ENCODE measurements around the gene UAP1L1. TPM values are rescaled to one million over a fixed set of nuclear protein-coding genes. Genes with fewer than 3 reads are reported as not detected.
"Not testable (repeated sequence)": the region's sequence is repeated elsewhere in the genome, so short reads cannot be mapped to it uniquely, and the experiment has no call there.

The UAP1L1 gene
- total and polyA plus RNA-seq, 5 donors: 9.8 to 14.0 (median 12.2) TPM

DNA sequence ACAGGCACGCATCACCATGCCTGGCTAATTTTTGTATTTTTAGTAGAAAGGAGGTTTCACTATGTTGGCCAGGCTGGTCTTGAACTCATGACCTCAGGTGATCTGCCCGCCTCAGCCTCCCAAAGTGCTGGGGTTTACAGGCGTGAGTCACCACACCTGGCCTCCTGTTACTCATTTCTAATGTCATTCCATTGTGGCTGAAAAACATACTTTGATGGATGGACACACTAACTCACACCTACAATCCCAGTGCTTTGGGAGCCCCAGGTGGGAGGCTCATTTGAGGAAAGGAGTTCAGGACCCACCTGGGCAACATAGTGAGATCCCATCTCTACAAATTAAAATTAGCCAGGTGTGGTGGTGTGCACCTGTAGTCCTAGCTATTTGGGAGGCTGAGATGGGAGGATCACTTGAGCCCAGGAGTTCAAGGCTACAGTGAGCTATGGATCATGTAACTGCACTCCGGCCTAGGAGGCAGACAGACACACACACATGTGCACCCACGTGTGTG is 46.7 kb downstream of the UAP1L1 start:
- not testable (repeated sequence) for H3K27me3 ChIP-seq (ENCODE audit: control insufficient read depth, insufficient read depth); H3K27ac ChIP-seq (ENCODE audit: low read length); H3K4me3 ChIP-seq (ENCODE audit: low read length); ATAC-seq; H3K9me3 ChIP-seq (ENCODE audit: control insufficient read depth, low read length); H3K4me1 ChIP-seq (ENCODE audit: control insufficient read depth, insufficient read depth, low read length)
- 93% methylated on average over 5 of the region's 5 CpGs for whole genome bisulfite sequencing
- peak in 1 of 3 donors; percentile 9 for DNase-seq
- intact Hi-C loops (cut with DNase I): loop anchor here (2.0 to 5.0 kb wide), 2 partner anchors 103 to 109 kb away; partner anchors contain the start of genes CYSRT1 (in 3 of the 4) and RNF224 (in 3 of the 4)

DNA sequence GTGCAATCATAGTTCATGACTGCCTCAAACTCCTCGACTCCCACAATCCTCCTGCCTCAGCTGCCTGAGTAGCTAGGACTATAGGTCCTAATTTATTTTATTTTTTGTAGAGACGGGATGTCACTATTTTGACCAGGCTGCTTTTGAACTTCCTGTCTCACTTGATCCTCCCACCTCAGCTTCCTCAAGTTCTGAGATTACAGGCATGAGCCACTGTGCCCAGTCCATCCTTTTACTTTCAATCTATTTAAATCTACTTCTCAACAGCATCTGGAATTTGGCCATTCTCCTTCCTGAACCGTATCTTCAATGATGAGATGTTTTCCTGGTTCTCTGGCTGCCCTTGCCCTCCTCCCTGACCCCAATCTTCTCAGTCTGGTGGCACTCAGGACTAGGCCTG is 49.5 kb downstream of the UAP1L1 start:
- H3K4me3 ChIP-seq (ENCODE audit: low read length): no peak overlapping the region
- peak in 1 of 3 donors; percentile 11 for DNase-seq
- H3K27ac ChIP-seq (ENCODE audit: low read length): peak overlapping the region; percentile 44
- ATAC-seq: no peak
- H3K27me3 ChIP-seq (ENCODE audit: control insufficient read depth, insufficient read depth): no peaks in the 10 kb centered on the region
- intact Hi-C loops (cut with DNase I): no loop called here
- WGBS: 35% methylated on average over 3 of the region's 3 CpGs
- H3K9me3 ChIP-seq (ENCODE audit: control insufficient read depth, low read length): no peaks in the 10 kb centered on the region
- peaks cover 4% of the 10 kb centered on the region for H3K4me1 ChIP-seq (ENCODE audit: control insufficient read depth, insufficient read depth, low read length)

DNA sequence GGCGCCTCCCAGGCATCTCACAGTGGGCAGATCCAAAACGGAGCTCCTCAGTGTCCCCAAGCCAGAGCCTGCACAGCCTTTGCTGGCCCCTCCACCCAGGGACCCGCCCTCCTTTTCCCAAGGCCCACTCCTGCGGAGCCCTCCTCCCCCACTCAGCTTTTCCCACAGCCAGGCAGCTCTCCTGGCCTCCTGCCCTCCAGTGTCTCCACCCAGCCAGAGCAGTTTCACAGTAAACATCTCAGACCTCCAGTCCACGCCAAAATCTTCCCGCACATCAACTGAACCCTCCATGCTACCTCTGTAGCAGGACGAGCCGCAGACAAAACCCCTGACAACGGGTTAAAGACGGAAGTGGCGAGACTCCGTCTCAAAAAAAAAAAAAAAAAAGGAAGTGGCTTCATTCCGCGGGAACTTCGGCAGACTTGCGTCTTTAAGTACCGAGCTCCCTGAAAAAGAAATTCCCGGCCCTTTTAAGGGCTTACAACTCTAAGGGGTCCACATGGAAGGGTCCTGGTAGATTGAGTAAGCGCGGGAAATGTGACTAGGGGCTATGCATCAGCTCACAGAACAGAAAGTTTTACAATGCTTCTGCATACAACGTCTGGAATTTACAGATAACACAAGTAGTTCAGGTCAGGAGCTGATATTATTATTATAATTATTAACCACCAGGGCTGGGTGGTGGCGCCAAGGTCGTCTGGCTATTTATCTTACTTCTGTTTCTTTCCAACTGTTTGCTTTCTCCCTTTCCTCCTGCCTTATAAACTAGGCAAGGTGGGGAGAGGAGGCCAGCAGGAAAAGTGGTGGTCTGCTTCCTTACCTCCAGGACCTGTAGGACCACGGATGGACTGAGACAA is 50.2 kb downstream of the UAP1L1 start:
- DNase-seq (peak in 2 of 3 donors; percentile 66 to 78), ATAC-seq (peak; percentile 8 to 24)
- peak overlapping the region; percentile 44 for H3K27ac ChIP-seq (ENCODE audit: low read length)
- intact Hi-C loops (cut with DNase I): no loop called here
- no peaks in the 10 kb centered on the region for H3K27me3 ChIP-seq (ENCODE audit: control insufficient read depth, insufficient read depth)
- no peaks in the 10 kb centered on the region for H3K9me3 ChIP-seq (ENCODE audit: control insufficient read depth, low read length)
- WGBS: 34% methylated on average over 24 of the region's 24 CpGs
- peaks cover 4% of the 10 kb centered on the region for H3K4me1 ChIP-seq (ENCODE audit: control insufficient read depth, insufficient read depth, low read length)
- H3K4me3 ChIP-seq (ENCODE audit: low read length): peak overlapping the region; percentile 4

DNA sequence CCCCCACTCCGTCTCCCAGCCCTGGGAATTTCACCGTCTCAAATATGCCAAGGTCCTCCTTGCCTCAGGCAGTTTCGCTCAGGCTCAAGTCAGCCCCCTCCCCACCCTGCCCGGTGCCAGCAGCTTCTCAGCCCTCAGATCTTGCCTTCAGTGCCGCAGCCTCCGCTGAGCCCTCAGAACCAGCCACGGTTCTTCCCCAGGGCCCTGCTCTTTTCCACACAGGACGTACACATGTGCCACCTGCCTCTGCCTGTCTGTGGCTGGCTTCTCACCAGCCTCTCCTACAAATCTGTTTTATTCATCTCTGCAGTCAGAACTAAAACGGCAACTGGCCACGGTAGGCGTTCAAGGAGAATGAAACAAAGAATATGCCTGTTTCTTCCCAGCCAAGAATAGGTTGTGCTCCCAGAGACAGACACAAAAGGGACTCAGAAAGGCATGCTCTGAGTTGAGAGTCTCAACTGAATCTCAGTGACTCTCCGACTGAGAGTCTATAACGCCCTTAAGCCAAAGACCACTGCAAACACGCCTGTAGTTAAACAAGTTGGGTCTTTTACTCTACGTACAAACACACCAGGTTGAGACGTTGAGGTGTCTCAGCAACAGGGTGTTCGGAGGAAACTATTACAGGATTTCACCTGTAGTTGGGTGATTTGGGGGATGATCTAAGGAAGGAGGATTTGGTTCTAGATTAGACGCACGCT is 51.0 kb downstream of the UAP1L1 start:
- intact Hi-C loops (cut with DNase I): no loop called here
- peaks cover 4% of the 10 kb centered on the region for H3K4me1 ChIP-seq (ENCODE audit: control insufficient read depth, insufficient read depth, low read length)
- H3K27me3 ChIP-seq (ENCODE audit: control insufficient read depth, insufficient read depth): no peaks in the 10 kb centered on the region
- no peak overlapping the region for H3K4me3 ChIP-seq (ENCODE audit: low read length)
- WGBS: 73% methylated on average over 19 of the region's 19 CpGs
- H3K27ac ChIP-seq (ENCODE audit: low read length): no peak overlapping the region
- peak in 2 of 3 donors; percentile 35 to 48 for DNase-seq
- ATAC-seq: no peak
- no peaks in the 10 kb centered on the region for H3K9me3 ChIP-seq (ENCODE audit: control insufficient read depth, low read length)

DNA sequence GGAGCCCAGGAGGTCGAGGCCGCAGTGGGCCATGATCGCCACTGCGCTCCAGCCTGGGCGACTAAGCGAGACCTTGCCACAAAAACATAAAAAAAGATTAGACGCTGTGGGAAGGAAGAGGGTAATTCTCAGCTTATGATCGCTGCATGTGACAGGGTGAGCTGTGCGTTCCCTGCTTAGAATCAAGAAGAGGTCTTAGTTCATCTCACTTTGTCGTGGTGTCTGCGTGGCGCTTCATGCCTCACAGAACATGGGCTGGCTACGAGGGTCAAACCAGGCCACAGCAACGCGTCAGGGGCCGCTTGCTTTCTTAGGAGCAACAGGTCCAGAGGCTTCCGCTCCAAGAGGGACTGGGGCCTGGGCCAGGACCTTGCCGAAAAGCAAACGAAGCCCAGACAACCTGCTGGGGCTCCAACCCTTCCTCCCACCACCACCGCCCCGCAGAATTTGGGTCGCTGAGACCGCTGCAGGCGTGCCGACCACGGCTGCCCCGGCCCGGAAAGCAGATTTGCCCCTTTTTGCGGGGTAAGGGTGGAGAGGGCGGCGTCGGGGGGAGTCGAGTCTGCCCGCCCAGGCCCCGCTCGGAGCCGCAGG is 51.6 kb downstream of the UAP1L1 start:
- H3K4me3 ChIP-seq (ENCODE audit: low read length): peak overlapping the region; percentile 80
- WGBS: 26% methylated on average over 37 of the region's 37 CpGs
- peak overlapping the region; percentile 69 for H3K27ac ChIP-seq (ENCODE audit: low read length)
- ATAC-seq: peak; percentile 9 to 17
- no peaks in the 10 kb centered on the region for H3K27me3 ChIP-seq (ENCODE audit: control insufficient read depth, insufficient read depth)
- H3K4me1 ChIP-seq (ENCODE audit: control insufficient read depth, insufficient read depth, low read length): peaks cover 4% of the 10 kb centered on the region
- peak in 1 of 3 donors; percentile 65 for DNase-seq
- no peaks in the 10 kb centered on the region for H3K9me3 ChIP-seq (ENCODE audit: control insufficient read depth, low read length)
- intact Hi-C loops (cut with DNase I): no loop called here

DNA sequence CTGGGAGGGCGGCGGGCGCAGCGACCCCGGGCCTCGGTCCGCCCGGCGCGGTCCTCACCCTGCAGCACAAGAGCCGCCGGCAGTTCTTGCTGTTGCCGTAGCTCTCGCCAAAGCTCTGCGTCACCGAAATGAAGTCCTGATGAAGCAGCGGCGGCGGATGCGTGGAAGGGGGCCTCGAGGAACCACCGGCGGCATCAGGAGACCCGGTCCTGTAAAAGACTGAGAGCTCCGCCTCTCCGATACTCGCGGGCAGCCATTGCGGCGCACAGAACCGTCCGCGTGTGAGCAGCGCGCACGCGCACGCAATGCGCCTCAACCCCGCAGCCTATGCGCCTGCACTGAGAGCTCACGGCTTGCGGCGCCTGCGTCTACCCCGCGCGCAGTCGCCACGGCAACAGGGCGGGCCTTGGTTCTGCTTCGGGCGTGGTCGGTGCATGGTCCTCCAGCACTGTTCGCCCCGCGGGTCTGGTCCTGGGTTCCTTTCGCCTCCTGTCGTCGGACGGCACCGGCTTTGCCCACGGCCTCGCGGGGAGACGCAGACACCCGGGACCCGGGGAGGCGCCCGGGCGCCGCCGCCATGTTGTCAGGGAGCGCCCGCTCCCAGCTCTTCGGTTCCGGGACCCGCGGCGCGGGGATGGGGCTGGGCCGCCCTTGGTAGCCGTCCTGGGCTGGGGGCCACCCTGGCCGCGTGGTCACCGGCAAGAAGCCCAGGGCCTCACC is 52.3 kb downstream of the UAP1L1 start:
- no peaks in the 10 kb centered on the region for H3K27me3 ChIP-seq (ENCODE audit: control insufficient read depth, insufficient read depth)
- peaks cover 4% of the 10 kb centered on the region for H3K4me1 ChIP-seq (ENCODE audit: control insufficient read depth, insufficient read depth, low read length)
- DNase-seq (peak; percentile 91 to 96 (median 96)), ATAC-seq (peak; percentile 98 to 99)
- intact Hi-C loops (cut with DNase I): no loop called here
- no peaks in the 10 kb centered on the region for H3K9me3 ChIP-seq (ENCODE audit: control insufficient read depth, low read length)
- under 1% methylated on average over 86 of the region's 86 CpGs for WGBS
- H3K27ac ChIP-seq (ENCODE audit: low read length): peak overlapping the region; percentile 69
- H3K4me3 ChIP-seq (ENCODE audit: low read length): peak overlapping the region; percentile 80

DNA sequence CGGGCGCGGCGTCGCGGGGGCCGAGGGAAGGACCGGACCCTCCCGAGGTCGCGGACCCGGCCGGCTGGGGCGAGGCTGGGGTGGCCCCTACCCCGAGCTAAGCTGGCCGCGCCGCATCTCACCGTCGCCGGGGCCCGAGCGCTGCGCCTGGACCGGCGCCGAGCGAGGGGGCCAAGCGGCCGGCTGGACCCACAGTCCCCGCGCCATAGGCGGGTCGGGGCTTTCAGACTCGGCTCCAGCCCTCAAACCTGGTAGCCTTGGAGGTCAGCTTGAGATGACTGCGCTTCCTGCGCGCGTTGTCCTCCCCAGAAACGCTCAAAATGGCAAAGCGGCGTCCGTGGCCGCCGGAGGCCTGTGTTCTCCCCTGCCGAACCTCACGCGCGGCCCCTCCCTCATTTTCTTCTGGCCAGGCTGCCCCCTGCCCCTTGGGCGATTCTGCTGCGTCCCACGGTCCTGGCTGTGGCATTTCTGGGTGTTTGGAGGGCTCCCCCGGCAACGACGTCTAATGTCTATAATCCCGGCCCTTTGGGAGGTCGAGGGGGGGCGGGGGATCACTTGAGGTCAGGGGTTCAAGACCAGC is 52.9 kb downstream of the UAP1L1 start:
- no peak for ATAC-seq
- WGBS: 6% methylated on average over 58 of the region's 58 CpGs
- no peaks in the 10 kb centered on the region for H3K27me3 ChIP-seq (ENCODE audit: control insufficient read depth, insufficient read depth)
- H3K4me1 ChIP-seq (ENCODE audit: control insufficient read depth, insufficient read depth, low read length): peaks cover 4% of the 10 kb centered on the region
- intact Hi-C loops (cut with DNase I): no loop called here
- peak overlapping the region; percentile 80 for H3K4me3 ChIP-seq (ENCODE audit: low read length)
- H3K9me3 ChIP-seq (ENCODE audit: control insufficient read depth, low read length): no peaks in the 10 kb centered on the region
- peak; percentile 6 to 46 (median 43) for DNase-seq
- no peak overlapping the region for H3K27ac ChIP-seq (ENCODE audit: low read length)

Other genes starting within 250 kb of the UAP1L1 start
Only the 30 nearest of the 36 such genes appear.
- 10 to 100 TPM in 1 of 4 donors, 1 to 10 TPM in 3; 6.1 to 10.2 (median 8.6) TPM for gene TRAF2, start 191.0 kb upstream of the UAP1L1 start, total RNA-seq
- gene TRAF2, start 191.0 kb upstream of the UAP1L1 start, polyA plus RNA-seq: 6.7 TPM
- 100 to 1,000 TPM; 108 to 139 (median 120) TPM for gene FBXW5, start 132.8 kb upstream of the UAP1L1 start, total RNA-seq
- gene FBXW5, start 132.8 kb upstream of the UAP1L1 start, polyA plus RNA-seq: 150 TPM
- 1 to 10 TPM; 1.0 to 1.8 (median 1.4) TPM for gene C8G, start 132.3 kb upstream of the UAP1L1 start, total RNA-seq
- gene C8G, start 132.3 kb upstream of the UAP1L1 start, polyA plus RNA-seq: 1.4 TPM
- 10 to 100 TPM in 3 of 4 donors, 1 to 10 TPM in 1; 9.8 to 21.2 (median 13.1) TPM for gene LCN12, start 125.2 kb upstream of the UAP1L1 start, total RNA-seq
- gene LCN12, start 125.2 kb upstream of the UAP1L1 start, polyA plus RNA-seq: 7.0 TPM
- gene PTGDS, start 100.0 kb upstream of the UAP1L1 start, total RNA-seq: 1,000 to 10,000 TPM; 3,127 to 5,556 (median 4,402) TPM
- gene PTGDS, start 100.0 kb upstream of the UAP1L1 start, polyA plus RNA-seq: 6,981 TPM
- gene LCNL1, start 94.5 kb upstream of the UAP1L1 start, total RNA-seq: 10 to 100 TPM in 2 of 4 donors, 1 to 10 TPM in 2; 4.3 to 16.7 (median 9.7) TPM
- 2.4 TPM for gene LCNL1, start 94.5 kb upstream of the UAP1L1 start, polyA plus RNA-seq
- 10 to 100 TPM; 24.8 to 30.4 (median 27.6) TPM for gene PAXX, start 85.1 kb upstream of the UAP1L1 start, total RNA-seq
- gene PAXX, start 85.1 kb upstream of the UAP1L1 start, polyA plus RNA-seq: 44.5 TPM
- gene CLIC3, start 80.9 kb upstream of the UAP1L1 start, total RNA-seq: 1 to 10 TPM; 2.8 to 6.2 (median 4.8) TPM
- gene CLIC3, start 80.9 kb upstream of the UAP1L1 start, polyA plus RNA-seq: 6.2 TPM
- 10 to 100 TPM; 32.2 to 42.4 (median 39.3) TPM for gene ABCA2, start 49.3 kb upstream of the UAP1L1 start, total RNA-seq
- gene ABCA2, start 49.3 kb upstream of the UAP1L1 start, polyA plus RNA-seq: 40.4 TPM
- gene FUT7, start 45.4 kb upstream of the UAP1L1 start, total RNA-seq: under 1 TPM in 3 of 4 donors, not detected in 1; 0.09 to 0.24 (median 0.20) TPM
- gene FUT7, start 45.4 kb upstream of the UAP1L1 start, polyA plus RNA-seq: 0.07 TPM
- gene NPDC1, start 31.3 kb upstream of the UAP1L1 start, total RNA-seq: 10 to 100 TPM; 68.3 to 81.0 (median 71.4) TPM
- 69.7 TPM for gene NPDC1, start 31.3 kb upstream of the UAP1L1 start, polyA plus RNA-seq
- gene ENTPD2, start 23.5 kb upstream of the UAP1L1 start, total RNA-seq: 1 to 10 TPM in 3 of 4 donors, under 1 TPM in 1; 0.92 to 2.9 (median 1.4) TPM
- gene ENTPD2, start 23.5 kb upstream of the UAP1L1 start, polyA plus RNA-seq: 2.1 TPM
- under 1 TPM; 0.08 to 0.63 (median 0.28) TPM for gene SAPCD2, start 7.0 kb upstream of the UAP1L1 start, total RNA-seq
- 0.18 TPM for gene SAPCD2, start 7.0 kb upstream of the UAP1L1 start, polyA plus RNA-seq
- gene MAN1B1, start 9.5 kb downstream of the UAP1L1 start, total RNA-seq: 10 to 100 TPM; 23.9 to 31.3 (median 28.1) TPM
- 24.8 TPM for gene MAN1B1, start 9.5 kb downstream of the UAP1L1 start, polyA plus RNA-seq
- gene DPP7, start 37.2 kb downstream of the UAP1L1 start, total RNA-seq: 100 to 1,000 TPM; 211 to 288 (median 239) TPM
- gene DPP7, start 37.2 kb downstream of the UAP1L1 start, polyA plus RNA-seq: 252 TPM
- under 1 TPM in 1 of 4 donors, not detected in 3; 0.08 TPM for gene GRIN1, start 61.6 kb downstream of the UAP1L1 start, total RNA-seq
- 0.09 TPM for gene GRIN1, start 61.6 kb downstream of the UAP1L1 start, polyA plus RNA-seq
- not detected for gene LRRC26, start 92.5 kb downstream of the UAP1L1 start, total RNA-seq
- not detected for gene LRRC26, start 92.5 kb downstream of the UAP1L1 start, polyA plus RNA-seq
- not detected for gene TMEM210, start 94.5 kb downstream of the UAP1L1 start, total RNA-seq
- gene TMEM210, start 94.5 kb downstream of the UAP1L1 start, polyA plus RNA-seq: not detected
- 10 to 100 TPM; 31.9 to 45.7 (median 37.4) TPM for gene ANAPC2, start 111.0 kb downstream of the UAP1L1 start, total RNA-seq
- 26.6 TPM for gene ANAPC2, start 111.0 kb downstream of the UAP1L1 start, polyA plus RNA-seq
- gene SSNA1, start 111.2 kb downstream of the UAP1L1 start, total RNA-seq: 10 to 100 TPM; 43.2 to 57.8 (median 48.3) TPM
- 86.4 TPM for gene SSNA1, start 111.2 kb downstream of the UAP1L1 start, polyA plus RNA-seq
- 10 to 100 TPM in 1 of 4 donors, 1 to 10 TPM in 3; 5.4 to 13.9 (median 8.9) TPM for gene TPRN, start 123.2 kb downstream of the UAP1L1 start, total RNA-seq
- 4.8 TPM for gene TPRN, start 123.2 kb downstream of the UAP1L1 start, polyA plus RNA-seq
- 10 to 100 TPM; 28.9 to 41.3 (median 39.9) TPM for gene TMEM203, start 128.1 kb downstream of the UAP1L1 start, total RNA-seq
- gene TMEM203, start 128.1 kb downstream of the UAP1L1 start, polyA plus RNA-seq: 47.5 TPM
- gene NDOR1, start 128.2 kb downstream of the UAP1L1 start, total RNA-seq: 1 to 10 TPM; 5.1 to 7.9 (median 5.9) TPM
- gene NDOR1, start 128.2 kb downstream of the UAP1L1 start, polyA plus RNA-seq: 5.2 TPM
- 10 to 100 TPM; 17.7 to 25.9 (median 23.7) TPM for gene RNF208, start 144.7 kb downstream of the UAP1L1 start, total RNA-seq
- gene RNF208, start 144.7 kb downstream of the UAP1L1 start, polyA plus RNA-seq: 36.0 TPM
- under 1 TPM in 1 of 4 donors, not detected in 3; 0.17 TPM for gene CYSRT1, start 147.7 kb downstream of the UAP1L1 start, total RNA-seq
- gene CYSRT1, start 147.7 kb downstream of the UAP1L1 start, polyA plus RNA-seq: 0.32 TPM
- gene RNF224, start 150.0 kb downstream of the UAP1L1 start, total RNA-seq: not detected
- 0.09 TPM for gene RNF224, start 150.0 kb downstream of the UAP1L1 start, polyA plus RNA-seq
- gene SLC34A3, start 153.4 kb downstream of the UAP1L1 start, total RNA-seq: not detected
- not detected for gene SLC34A3, start 153.4 kb downstream of the UAP1L1 start, polyA plus RNA-seq
- 100 to 1,000 TPM; 203 to 461 (median 332) TPM for gene TUBB4B, start 163.8 kb downstream of the UAP1L1 start, total RNA-seq
- gene TUBB4B, start 163.8 kb downstream of the UAP1L1 start, polyA plus RNA-seq: 591 TPM
- under 1 TPM in 3 of 4 donors, not detected in 1; 0.31 to 0.46 (median 0.32) TPM for gene STPG3, start 173.8 kb downstream of the UAP1L1 start, total RNA-seq
- gene STPG3, start 173.8 kb downstream of the UAP1L1 start, polyA plus RNA-seq: 0.23 TPM
- 10 to 100 TPM; 34.8 to 38.6 (median 37.1) TPM for gene NELFB, start 177.8 kb downstream of the UAP1L1 start, total RNA-seq
- 33.8 TPM for gene NELFB, start 177.8 kb downstream of the UAP1L1 start, polyA plus RNA-seq